ENCODE data around the gene DACH1. TPM values are rescaled to one million over a fixed set of nuclear protein-coding genes. Genes with fewer than 3 reads are reported as not detected.
"Not testable (repeated sequence)": the region's sequence is repeated elsewhere in the genome, so short reads cannot be mapped to it uniquely, and the experiment has no call there.

The DACH1 gene
- total and polyA plus RNA-seq, 3 experiments from 2014 or later: not detected

DNA sequence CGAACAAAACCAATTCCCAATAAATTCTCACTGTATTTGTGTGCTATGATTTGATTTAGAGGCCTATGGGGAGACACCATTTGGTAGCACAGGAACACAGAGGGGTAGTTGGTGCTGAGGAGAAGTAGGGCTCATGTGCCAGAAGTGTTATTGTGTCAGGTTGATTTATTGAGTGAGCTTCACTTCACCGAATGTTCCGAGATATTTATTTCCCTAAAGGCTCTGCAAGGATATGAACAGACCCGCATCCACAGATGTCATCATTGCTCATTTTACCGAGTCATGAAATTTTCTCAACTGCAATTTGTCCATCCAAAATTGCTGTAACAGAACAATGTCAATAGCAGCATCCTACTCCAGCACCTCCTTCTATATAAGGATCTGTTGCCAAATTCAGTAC lies 69.5 kb downstream of the DACH1 start:
- H3K27ac ChIP-seq (ENCODE audit: low read depth, low read length): no peak overlapping the region
- H3K27ac Mint-ChIP-seq: no peak overlapping the region
- no peak overlapping the region for H3K4me3 ChIP-seq (ENCODE audit: low read length)
- H3K27me3 Mint-ChIP-seq: no peaks in the 10 kb centered on the region
- H3K27me3 ChIP-seq (ENCODE audit: insufficient read depth, low read length, poor library complexity, severe bottlenecking): no peaks in the 10 kb centered on the region
- H3K4me1 ChIP-seq (ENCODE audit: insufficient read depth, low read length): no peaks in the 10 kb centered on the region
- H3K9me3 ChIP-seq (ENCODE audit: low read length): no peaks in the 10 kb centered on the region
- no peak for DNase-seq
- H3K4me1 Mint-ChIP-seq: no peaks in the 10 kb centered on the region
- POLR2A ChIA-PET: no interaction called here
- no peak overlapping the region for H3K4me3 Mint-ChIP-seq
- CTCF ChIA-PET: no interaction called here
- H3K9me3 Mint-ChIP-seq: peaks cover 0 to 21% (median 0%) of the 10 kb centered on the region in 5 donors
- no peaks in the 10 kb centered on the region for H3K36me3 Mint-ChIP-seq
- no peaks in the 10 kb centered on the region for H3K36me3 ChIP-seq (ENCODE audit: insufficient read depth, low read length)

DNA sequence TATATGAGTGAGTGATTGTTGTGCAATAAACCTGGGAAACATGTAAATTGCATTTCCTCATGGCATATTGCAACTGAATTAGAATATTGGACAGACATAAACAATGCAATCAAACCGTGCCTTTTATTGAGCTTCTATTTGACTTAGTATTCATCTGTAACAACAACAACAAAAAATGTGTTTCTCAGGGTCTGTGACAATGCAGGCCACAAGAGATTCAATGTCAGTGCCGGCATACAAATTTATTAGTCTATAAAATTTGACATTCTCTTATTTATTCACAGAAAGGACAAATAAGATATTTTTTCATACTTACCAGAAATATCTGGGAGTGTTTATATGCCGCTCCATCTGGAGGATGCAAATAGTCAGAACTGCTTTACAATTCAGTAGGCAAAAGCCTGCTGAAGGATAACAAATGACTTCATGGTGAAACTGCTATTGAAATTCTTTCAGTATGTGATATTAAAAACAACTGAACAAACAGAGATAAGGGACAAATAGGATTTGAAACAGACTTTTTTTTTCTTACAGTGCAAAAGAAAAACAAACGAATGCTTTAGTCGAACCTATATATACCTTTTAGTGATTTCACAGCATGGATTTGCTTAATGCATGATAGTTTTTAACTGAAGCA lies 77.2 kb downstream of the DACH1 start:
- H3K4me1 ChIP-seq (ENCODE audit: insufficient read depth, low read length): no peaks in the 10 kb centered on the region
- Mint-ChIP-seq H3K27me3 (no peaks in the 10 kb centered on the region), H3K4me1 (no peaks in the 10 kb centered on the region), H3K27ac (no peak overlapping the region), H3K36me3 (no peaks in the 10 kb centered on the region), H3K4me3 (no peak overlapping the region), H3K9me3 (peaks cover 0 to 18% (median 2%) of the 10 kb centered on the region in 5 donors)
- H3K27me3 ChIP-seq (ENCODE audit: insufficient read depth, low read length, poor library complexity, severe bottlenecking): no peaks in the 10 kb centered on the region
- H3K9me3 ChIP-seq (ENCODE audit: low read length): no peaks in the 10 kb centered on the region
- ChIA-PET CTCF (no interaction called here), POLR2A (no interaction called here)
- no peak for DNase-seq
- no peak overlapping the region for H3K4me3 ChIP-seq (ENCODE audit: low read length)
- no peaks in the 10 kb centered on the region for H3K36me3 ChIP-seq (ENCODE audit: insufficient read depth, low read length)
- no peak overlapping the region for H3K27ac ChIP-seq (ENCODE audit: low read depth, low read length)

DNA sequence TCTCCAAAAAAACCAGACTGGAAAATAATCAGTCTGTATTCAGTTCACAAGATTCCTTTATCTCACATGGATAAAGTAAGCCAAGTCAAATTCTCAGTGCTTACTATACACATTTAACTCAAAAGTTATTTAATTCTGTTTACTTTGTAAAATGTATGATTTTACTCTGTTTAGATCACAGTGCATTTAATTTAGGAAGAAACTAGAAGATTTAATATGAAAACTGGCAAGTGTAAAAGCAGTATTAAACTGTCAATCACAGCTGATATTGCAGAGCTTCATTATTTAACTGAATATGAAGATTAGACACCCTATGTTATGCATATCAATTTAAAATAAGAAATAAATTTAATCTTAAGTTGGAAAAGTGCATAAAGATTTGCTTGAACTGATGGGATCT lies 78.0 kb downstream of the DACH1 start:
- Mint-ChIP-seq H3K36me3 (no peaks in the 10 kb centered on the region), H3K9me3 (peaks cover 0 to 17% (median 2%) of the 10 kb centered on the region in 5 donors), H3K27ac (no peak overlapping the region), H3K27me3 (no peaks in the 10 kb centered on the region), H3K4me3 (no peak overlapping the region), H3K4me1 (no peaks in the 10 kb centered on the region)
- CTCF ChIA-PET: no interaction called here
- DNase-seq: no peak
- H3K27ac ChIP-seq (ENCODE audit: low read depth, low read length): no peak overlapping the region
- no peaks in the 10 kb centered on the region for H3K4me1 ChIP-seq (ENCODE audit: insufficient read depth, low read length)
- POLR2A ChIA-PET: no interaction called here
- no peaks in the 10 kb centered on the region for H3K9me3 ChIP-seq (ENCODE audit: low read length)
- no peaks in the 10 kb centered on the region for H3K36me3 ChIP-seq (ENCODE audit: insufficient read depth, low read length)
- H3K27me3 ChIP-seq (ENCODE audit: insufficient read depth, low read length, poor library complexity, severe bottlenecking): no peaks in the 10 kb centered on the region
- no peak overlapping the region for H3K4me3 ChIP-seq (ENCODE audit: low read length)

DNA sequence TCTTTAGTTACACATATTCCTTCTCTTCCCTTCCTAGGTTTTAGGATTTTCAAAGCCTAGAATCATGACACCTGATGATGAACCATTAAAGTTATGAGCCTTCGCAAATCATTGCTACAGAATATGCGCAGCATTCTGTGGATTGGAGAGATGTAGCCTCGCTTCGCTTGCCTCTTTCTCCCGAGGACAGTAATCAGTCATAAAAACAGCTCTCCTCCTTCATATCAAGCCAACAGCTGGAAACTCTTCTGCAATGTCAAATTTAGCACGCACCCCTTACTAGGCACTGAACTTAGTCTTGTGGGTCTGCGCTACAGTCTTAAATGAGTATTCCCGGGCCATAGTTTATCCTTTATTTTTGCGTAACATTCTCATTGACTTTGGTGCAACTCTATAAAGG lies 79.6 kb downstream of the DACH1 start:
- H3K36me3 ChIP-seq (ENCODE audit: insufficient read depth, low read length): no peaks in the 10 kb centered on the region
- DNase-seq: no peak
- Mint-ChIP-seq H3K4me1 (no peaks in the 10 kb centered on the region), H3K4me3 (no peak overlapping the region), H3K36me3 (no peaks in the 10 kb centered on the region), H3K9me3 (peaks cover 0 to 9% (median 0%) of the 10 kb centered on the region in 5 donors), H3K27me3 (no peaks in the 10 kb centered on the region), H3K27ac (no peak overlapping the region)
- POLR2A ChIA-PET: no interaction called here
- H3K9me3 ChIP-seq (ENCODE audit: low read length): no peaks in the 10 kb centered on the region
- no peak overlapping the region for H3K27ac ChIP-seq (ENCODE audit: low read depth, low read length)
- no peaks in the 10 kb centered on the region for H3K4me1 ChIP-seq (ENCODE audit: insufficient read depth, low read length)
- CTCF ChIA-PET: no interaction called here
- H3K4me3 ChIP-seq (ENCODE audit: low read length): no peak overlapping the region
- no peaks in the 10 kb centered on the region for H3K27me3 ChIP-seq (ENCODE audit: insufficient read depth, low read length, poor library complexity, severe bottlenecking)

DNA sequence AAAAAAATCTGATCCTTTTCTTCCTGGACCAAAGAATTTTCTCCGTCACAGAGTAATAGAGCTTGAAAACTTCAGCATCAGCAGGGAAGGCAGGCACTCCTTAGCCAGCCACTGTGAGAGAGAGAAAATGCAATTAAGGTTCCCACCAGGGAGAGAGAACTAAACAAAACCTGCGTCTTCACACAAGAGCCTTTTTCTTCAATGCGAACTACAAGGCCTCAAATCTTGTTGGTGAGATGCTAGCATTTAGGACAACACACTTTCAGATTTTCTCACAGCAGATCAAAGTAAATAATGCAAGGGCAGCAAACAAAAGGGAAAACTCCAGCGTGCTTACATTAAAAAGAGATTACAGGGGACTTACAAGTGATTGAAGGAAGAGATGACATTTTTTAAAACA lies 80.1 kb downstream of the DACH1 start:
- CTCF ChIA-PET: no interaction called here
- H3K4me1 Mint-ChIP-seq: no peaks in the 10 kb centered on the region
- H3K36me3 Mint-ChIP-seq: no peaks in the 10 kb centered on the region

DNA sequence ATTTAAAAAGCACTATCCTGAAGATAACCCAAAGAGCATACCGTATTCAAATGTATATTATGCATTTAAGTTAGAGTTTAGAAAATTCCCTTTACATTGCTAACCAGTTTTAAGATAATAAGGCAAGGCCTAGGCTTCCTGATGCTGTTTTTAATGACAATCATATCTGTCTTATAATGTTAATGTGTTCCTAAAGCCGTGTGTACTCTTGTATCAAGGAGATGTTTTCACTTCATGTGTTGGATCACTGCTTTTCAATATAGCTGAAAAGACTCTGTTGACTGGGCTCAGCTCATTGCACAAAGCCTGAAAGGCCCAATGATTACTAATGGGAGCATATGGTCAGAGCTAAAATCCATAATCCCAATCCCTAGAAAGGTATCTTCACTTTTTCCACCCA lies 81.6 kb downstream of the DACH1 start:
- Histone ChIP-seq H3K27ac (ENCODE audit: low read depth, low read length) (no peak overlapping the region), H3K27me3 (ENCODE audit: insufficient read depth, low read length, poor library complexity, severe bottlenecking) (no peaks in the 10 kb centered on the region), H3K4me3 (ENCODE audit: low read length) (no peak overlapping the region), H3K4me1 (ENCODE audit: insufficient read depth, low read length) (no peaks in the 10 kb centered on the region), H3K36me3 (ENCODE audit: insufficient read depth, low read length) (no peaks in the 10 kb centered on the region), H3K9me3 (ENCODE audit: low read length) (no peaks in the 10 kb centered on the region)
- Mint-ChIP-seq H3K27me3 (no peaks in the 10 kb centered on the region), H3K9me3 (peaks cover 0 to 2% (median 0%) of the 10 kb centered on the region in 5 donors), H3K27ac (no peak overlapping the region), H3K4me3 (no peak overlapping the region), H3K36me3 (no peaks in the 10 kb centered on the region), H3K4me1 (no peaks in the 10 kb centered on the region)
- ChIA-PET POLR2A (no interaction called here), CTCF (no interaction called here)
- DNase-seq: no peak

More for the DNA sequence above, 80.1 kb downstream of the DACH1 start:
- POLR2A ChIA-PET: no interaction called here
- Histone ChIP-seq H3K4me1 (ENCODE audit: insufficient read depth, low read length) (no peaks in the 10 kb centered on the region), H3K27me3 (ENCODE audit: insufficient read depth, low read length, poor library complexity, severe bottlenecking) (no peaks in the 10 kb centered on the region), H3K27ac (ENCODE audit: low read depth, low read length) (no peak overlapping the region), H3K36me3 (ENCODE audit: insufficient read depth, low read length) (no peaks in the 10 kb centered on the region), H3K4me3 (ENCODE audit: low read length) (no peak overlapping the region), H3K9me3 (ENCODE audit: low read length) (no peaks in the 10 kb centered on the region)
- H3K27me3 Mint-ChIP-seq: no peaks in the 10 kb centered on the region
- H3K27ac Mint-ChIP-seq: no peak overlapping the region
- H3K4me3 Mint-ChIP-seq: no peak overlapping the region
- no peak for DNase-seq
- peaks cover 0 to 9% (median 0%) of the 10 kb centered on the region in 5 donors for H3K9me3 Mint-ChIP-seq

DNA sequence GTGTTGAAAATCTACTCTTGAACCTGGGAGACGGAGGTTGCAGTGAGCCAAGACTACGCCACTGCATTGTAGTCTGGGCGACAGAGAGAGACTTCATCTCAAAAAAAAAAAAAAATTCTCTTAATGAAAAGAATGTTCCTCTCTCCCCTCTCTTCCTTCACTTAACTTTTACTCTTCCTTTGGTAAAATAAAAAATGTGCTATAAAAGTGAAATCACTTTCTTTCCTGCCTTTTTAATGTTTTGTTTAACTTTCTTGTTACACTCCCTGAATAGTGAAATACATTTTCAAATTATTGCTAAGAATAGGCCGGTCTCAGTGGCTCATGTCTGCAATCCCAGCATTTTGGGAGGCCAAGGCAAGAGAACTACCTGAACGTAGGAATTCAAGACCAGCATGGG lies 86.5 kb downstream of the DACH1 start:
- Histone ChIP-seq H3K4me1 (ENCODE audit: insufficient read depth, low read length) (no peaks in the 10 kb centered on the region), H3K36me3 (ENCODE audit: insufficient read depth, low read length) (no peaks in the 10 kb centered on the region), H3K4me3 (ENCODE audit: low read length) (no peak overlapping the region), H3K27me3 (ENCODE audit: insufficient read depth, low read length, poor library complexity, severe bottlenecking) (no peaks in the 10 kb centered on the region), H3K9me3 (ENCODE audit: low read length) (no peaks in the 10 kb centered on the region), H3K27ac (ENCODE audit: low read depth, low read length) (no peak overlapping the region)
- DNase-seq: no peak
- Mint-ChIP-seq H3K27ac (no peak overlapping the region), H3K9me3 (peaks cover 0 to 4% (median 0%) of the 10 kb centered on the region in 5 donors), H3K27me3 (no peaks in the 10 kb centered on the region), H3K36me3 (no peaks in the 10 kb centered on the region), H3K4me1 (no peaks in the 10 kb centered on the region), H3K4me3 (no peak overlapping the region)
- ChIA-PET POLR2A (no interaction called here), CTCF (no interaction called here)

DNA sequence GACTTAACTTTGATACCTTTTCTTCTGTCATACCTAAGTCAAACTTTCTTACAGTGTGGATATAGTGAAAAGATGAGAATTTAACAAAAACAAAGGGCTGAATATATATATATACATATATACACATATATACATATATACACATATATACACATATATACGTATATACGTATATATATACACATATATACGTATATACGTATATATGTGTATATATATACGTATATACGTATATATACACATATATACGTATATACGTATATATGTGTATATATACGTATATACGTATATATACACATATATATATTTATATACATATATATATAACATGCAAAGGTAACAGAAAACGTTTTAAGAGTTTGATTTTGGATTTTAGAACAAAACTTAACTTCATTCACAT lies 88.0 kb downstream of the DACH1 start:
- H3K27ac Mint-ChIP-seq; DNase-seq; H3K9me3 ChIP-seq (ENCODE audit: low read length); H3K4me3 Mint-ChIP-seq; H3K36me3 Mint-ChIP-seq; CTCF ChIA-PET; H3K4me1 Mint-ChIP-seq; H3K9me3 Mint-ChIP-seq; POLR2A ChIA-PET; H3K4me1 ChIP-seq (ENCODE audit: insufficient read depth, low read length); H3K27me3 ChIP-seq (ENCODE audit: insufficient read depth, low read length, poor library complexity, severe bottlenecking); H3K27ac ChIP-seq (ENCODE audit: low read depth, low read length); H3K27me3 Mint-ChIP-seq; H3K36me3 ChIP-seq (ENCODE audit: insufficient read depth, low read length); H3K4me3 ChIP-seq (ENCODE audit: low read length): not testable (repeated sequence)

DNA sequence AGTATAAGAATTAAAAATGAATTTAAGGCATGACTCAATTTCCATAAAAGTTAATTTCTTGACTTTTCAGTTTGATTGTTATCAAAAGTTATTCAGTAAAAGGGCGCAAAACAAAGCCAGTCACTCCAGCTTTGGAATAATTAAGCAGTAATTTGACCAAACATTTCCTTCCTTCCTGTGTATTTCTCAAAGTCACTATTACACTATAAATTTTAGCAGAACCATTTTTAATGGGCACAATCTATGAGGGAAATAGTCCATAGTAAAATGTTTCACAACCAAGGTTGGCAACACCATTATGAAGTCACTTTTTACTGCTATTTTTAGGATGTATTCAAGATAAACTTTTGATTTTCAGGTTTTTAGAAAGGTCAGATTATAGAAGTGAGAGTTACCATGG lies 91.0 kb downstream of the DACH1 start:
- Histone ChIP-seq H3K27me3 (ENCODE audit: insufficient read depth, low read length, poor library complexity, severe bottlenecking) (no peaks in the 10 kb centered on the region), H3K4me1 (ENCODE audit: insufficient read depth, low read length) (no peaks in the 10 kb centered on the region), H3K27ac (ENCODE audit: low read depth, low read length) (no peak overlapping the region), H3K4me3 (ENCODE audit: low read length) (no peak overlapping the region), H3K9me3 (ENCODE audit: low read length) (no peaks in the 10 kb centered on the region), H3K36me3 (ENCODE audit: insufficient read depth, low read length) (no peaks in the 10 kb centered on the region)
- Mint-ChIP-seq H3K27me3 (no peaks in the 10 kb centered on the region), H3K9me3 (peaks cover 0 to 5% (median 0%) of the 10 kb centered on the region in 5 donors), H3K36me3 (no peaks in the 10 kb centered on the region), H3K27ac (no peak overlapping the region), H3K4me1 (no peaks in the 10 kb centered on the region), H3K4me3 (no peak overlapping the region)
- no peak for DNase-seq
- POLR2A ChIA-PET: no interaction called here
- CTCF ChIA-PET: no interaction called here

All from CD8-positive, alpha-beta memory T cell (primary cell).